WTC11 (cell line): ENCODE data around the gene BMP8B. TPM values are rescaled to one million over a fixed set of nuclear protein-coding genes. Genes with fewer than 3 reads are reported as not detected.

Experiments used
- ATAC-seq: fragments of 200-7000 bp; cut with Tn5 transposase; 2 replicates; pipeline ENCODE4 v1.10.0; 2021; ENCODE audit warnings: mild to moderate bottlenecking, moderate library complexity
- CTCF ChIA-PET: fragments of 300-600 bp; sonication (Branson Sonifier 250); formaldehyde crosslinking; loops from one replicate; lab custom pipeline; 2021; ENCODE audit warnings: antibody characterized with exemption; lab: Charles Lee
- POLR2A ChIA-PET: fragments of 350-600 bp; sonication (Branson Sonifier 250); formaldehyde crosslinking; loops from one replicate; lab custom pipeline; 2021; ENCODE audit warnings: antibody characterized with exemption; lab: Charles Lee
- DNase-seq: peaks from one replicate; pipeline ENCODE4 v3.0.0; 2021; ENCODE audit warnings: low spot score
- H3K27ac Mint-ChIP-seq: 2 replicates; pipeline ENCODE4 v1.8.0; 2021; ENCODE audit warnings: mixed read lengths
- H3K27me3 Mint-ChIP-seq: 2 replicates; pipeline ENCODE4 v1.8.0; 2021; ENCODE audit warnings: low read depth, mild to moderate bottlenecking, moderate library complexity, mixed read lengths
- H3K36me3 Mint-ChIP-seq: 2 replicates; pipeline ENCODE4 v1.8.0; 2021; ENCODE audit warnings: mixed read lengths
- H3K4me1 Mint-ChIP-seq: 2 replicates; pipeline ENCODE4 v1.8.0; 2022; ENCODE audit warnings: mixed read lengths
- H3K4me3 Mint-ChIP-seq: 2 replicates; pipeline ENCODE4 v1.8.0; 2021; ENCODE audit warnings: mild to moderate bottlenecking, moderate library complexity, mixed read lengths
- H3K9me3 Mint-ChIP-seq: 2 replicates; pipeline ENCODE4 v1.8.0; 2021; ENCODE audit warnings: mixed read lengths
- ARID4B ChIP-seq: sonication (generic); formaldehyde crosslinking; IDR thresholded peaks from 2 replicates; pipeline ENCODE4 v1.8.0; 2023; ENCODE audit warnings: missing genetic modification reagents, mild to moderate bottlenecking, borderline replicate concordance
- CBFB ChIP-seq: sonication (generic); formaldehyde crosslinking; IDR thresholded peaks from 2 replicates; pipeline ENCODE4 v1.8.1; 2022; ENCODE audit warnings: mild to moderate bottlenecking, low read depth, missing genetic modification reagents
- ETV6 ChIP-seq: sonication (generic); formaldehyde crosslinking; IDR thresholded peaks from 2 replicates; pipeline ENCODE4 v1.8.1; 2022; ENCODE audit warnings: mild to moderate bottlenecking, missing genetic modification reagents
- JAZF1 ChIP-seq: fragments of 250-450 bp; sonication (Bioruptor Pico); IDR thresholded peaks from 2 replicates; pipeline ENCODE4 v1.9.0; 2021; ENCODE audit warnings: moderate library complexity, mild to moderate bottlenecking, inconsistent platforms
- MYBL2 ChIP-seq: sonication (generic); formaldehyde crosslinking; IDR thresholded peaks from 2 replicates; pipeline ENCODE4 v1.8.1; 2023; ENCODE audit warnings: mild to moderate bottlenecking, moderate library complexity, missing genetic modification reagents
- NFE2L1 ChIP-seq: sonication (generic); formaldehyde crosslinking; IDR thresholded peaks from 2 replicates; pipeline ENCODE4 v1.8.1; 2023; ENCODE audit warnings: missing genetic modification reagents
- NFYB ChIP-seq: sonication (generic); formaldehyde crosslinking; conservative IDR thresholded peaks from 2 replicates; pipeline ENCODE4 v1.8.0; 2022; ENCODE audit warnings: low read depth, missing genetic modification reagents
- NR1H2 ChIP-seq: sonication (generic); formaldehyde crosslinking; IDR thresholded peaks from 2 replicates; pipeline ENCODE4 v1.9.0; 2021; ENCODE audit warnings: mild to moderate bottlenecking, moderate library complexity, missing genetic modification reagents
- OVOL2 ChIP-seq: fragments of 250-450 bp; sonication (Bioruptor Pico); IDR thresholded peaks from 2 replicates; pipeline ENCODE4 v1.9.0; 2021; ENCODE audit warnings: mild to moderate bottlenecking, borderline replicate concordance
- USF2 ChIP-seq: sonication (generic); formaldehyde crosslinking; IDR thresholded peaks from 2 replicates; pipeline ENCODE4 v1.8.1; 2023; ENCODE audit warnings: mild to moderate bottlenecking, missing genetic modification reagents, moderate library complexity
- ZBTB21 ChIP-seq: sonication (generic); formaldehyde crosslinking; IDR thresholded peaks from 2 replicates; pipeline ENCODE4 v1.8.1; 2023; ENCODE audit warnings: mild to moderate bottlenecking, missing genetic modification reagents, borderline replicate concordance
- ZNF263 ChIP-seq: sonication (generic); formaldehyde crosslinking; IDR thresholded peaks from 2 replicates; pipeline ENCODE4 v1.8.1; 2022; ENCODE audit warnings: low read depth, mild to moderate bottlenecking, moderate library complexity, missing genetic modification reagents
- ZNF396 ChIP-seq: fragments of 250-450 bp; sonication (Bioruptor Pico); IDR thresholded peaks from 2 replicates; pipeline ENCODE4 v1.8.0; 2021; ENCODE audit warnings: mild to moderate bottlenecking, moderate library complexity, borderline replicate concordance
- ZNF423 ChIP-seq: fragments of 250-450 bp; sonication (Bioruptor Pico); IDR thresholded peaks from 2 replicates; pipeline ENCODE4 v2.1.2; 2022; ENCODE audit warnings: mild to moderate bottlenecking, moderate library complexity
- total RNA-seq: library from RNA; stranded (reverse); gene quantifications from 3 replicates; pipeline ENCODE4 v1.2.3, GENCODE V29; 2021
- TF ChIP-seq, protein P1 (sequence below): fragments of 250-450 bp; sonication (Bioruptor Pico); conservative IDR thresholded peaks from 2 replicates; pipeline ENCODE4 v1.9.0; 2021; ENCODE audit warnings: mild to moderate bottlenecking
- TF ChIP-seq, protein P2 (sequence below): sonication (generic); formaldehyde crosslinking; IDR thresholded peaks from 2 replicates; pipeline ENCODE4 v1.8.1; 2023; ENCODE audit warnings: mild to moderate bottlenecking, moderate library complexity, missing genetic modification reagents
- TF ChIP-seq, protein P3 (sequence below): sonication (generic); formaldehyde crosslinking; conservative IDR thresholded peaks from 2 replicates; pipeline ENCODE4 v1.8.1; 2022; ENCODE audit warnings: mild to moderate bottlenecking, missing genetic modification reagents
- TF ChIP-seq, protein P4 (sequence below): sonication (generic); formaldehyde crosslinking; IDR thresholded peaks from 2 replicates; pipeline ENCODE4 v1.8.0; 2022; ENCODE audit warnings: mild to moderate bottlenecking, missing genetic modification reagents
- TF ChIP-seq, protein P5 (sequence below): fragments of 250-450 bp; sonication (Bioruptor Pico); IDR thresholded peaks from 2 replicates; pipeline ENCODE4 v2.1.2; 2022; ENCODE audit warnings: mild to moderate bottlenecking, moderate library complexity

Gene BMP8B
- total RNA-seq, 1 experiment from 2014 or later: 0.74 TPM

DNA sequence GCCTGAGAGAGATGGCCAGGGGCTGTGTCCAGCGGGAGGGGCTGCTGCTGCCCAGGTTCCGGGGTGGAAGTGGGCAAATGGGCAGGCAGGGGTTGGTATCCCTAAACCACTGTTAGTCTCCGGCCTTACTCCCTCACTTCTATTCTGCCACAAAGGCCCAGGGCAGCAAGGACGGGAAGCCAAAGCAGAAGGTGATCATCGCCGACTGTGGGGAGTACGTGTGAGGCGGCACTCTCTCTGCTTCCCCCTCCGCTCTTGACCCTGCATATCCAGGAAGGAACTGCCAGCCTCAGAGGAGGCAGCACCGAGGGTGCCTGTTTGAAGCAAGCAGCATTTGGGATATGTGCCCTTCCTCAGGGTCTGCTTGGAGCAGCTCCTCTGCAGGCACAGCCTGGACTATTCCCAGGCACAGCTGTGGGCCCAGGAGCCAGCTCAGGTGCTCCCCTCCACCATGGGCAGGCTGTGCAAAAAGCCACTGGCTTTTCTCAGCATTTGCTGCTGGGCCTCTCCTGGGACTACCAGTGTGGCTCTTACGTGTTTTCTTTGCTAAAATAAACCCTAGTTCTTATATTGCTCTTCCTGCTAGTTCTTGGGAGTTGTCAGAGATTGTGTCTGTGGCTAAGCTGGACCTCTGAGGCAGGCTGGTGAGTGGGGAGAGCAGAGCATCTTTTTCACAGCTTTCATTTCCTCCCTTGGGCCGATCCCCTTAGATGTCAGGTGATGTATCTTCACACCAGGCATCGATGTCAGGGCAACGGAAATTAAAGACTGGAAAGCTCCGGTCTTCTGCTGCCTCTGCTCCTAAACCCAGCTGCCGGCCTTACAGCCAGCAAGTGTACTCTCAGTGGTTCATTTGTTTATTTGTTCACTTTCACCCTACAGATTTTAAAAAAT, 35.3 kb downstream of the BMP8B start (continued):
- no peak for TF ChIP-seq ZNF263 (CRISPR knock-in tag)
- TF ChIP-seq, all 79 proteins: peak for 0

- no peaks in the 10 kb centered on the region for H3K9me3 Mint-ChIP-seq
- no peaks in the 10 kb centered on the region for H3K27me3 Mint-ChIP-seq
- ATAC-seq (no peak), DNase-seq (no peak)
- H3K4me3 Mint-ChIP-seq: no peak overlapping the region
- ChIA-PET CTCF (no interaction called here), POLR2A (no interaction called here)
- H3K27ac Mint-ChIP-seq: no peak overlapping the region
- peaks cover 63% of the 10 kb centered on the region for H3K36me3 Mint-ChIP-seq
- no peaks in the 10 kb centered on the region for H3K4me1 Mint-ChIP-seq
- TF ChIP-seq CBFB (CRISPR knock-in tag) (no peak), ARID4B (no peak), JAZF1 (CRISPR knock-in tag) (no peak), ETV6 (CRISPR knock-in tag) (no peak), MYBL2 (CRISPR knock-in tag) (no peak), ZNF396 (no peak), OVOL2 (CRISPR knock-in tag) (no peak), ZBTB21 (CRISPR knock-in tag) (no peak), USF2 (CRISPR knock-in tag) (no peak), NFYB (CRISPR knock-in tag) (no peak), ZNF423 (CRISPR knock-in tag) (no peak), NR1H2 (CRISPR knock-in tag) (no peak), NFE2L1 (CRISPR knock-in tag) (no peak)
- TF ChIP-seq, protein P1, sequence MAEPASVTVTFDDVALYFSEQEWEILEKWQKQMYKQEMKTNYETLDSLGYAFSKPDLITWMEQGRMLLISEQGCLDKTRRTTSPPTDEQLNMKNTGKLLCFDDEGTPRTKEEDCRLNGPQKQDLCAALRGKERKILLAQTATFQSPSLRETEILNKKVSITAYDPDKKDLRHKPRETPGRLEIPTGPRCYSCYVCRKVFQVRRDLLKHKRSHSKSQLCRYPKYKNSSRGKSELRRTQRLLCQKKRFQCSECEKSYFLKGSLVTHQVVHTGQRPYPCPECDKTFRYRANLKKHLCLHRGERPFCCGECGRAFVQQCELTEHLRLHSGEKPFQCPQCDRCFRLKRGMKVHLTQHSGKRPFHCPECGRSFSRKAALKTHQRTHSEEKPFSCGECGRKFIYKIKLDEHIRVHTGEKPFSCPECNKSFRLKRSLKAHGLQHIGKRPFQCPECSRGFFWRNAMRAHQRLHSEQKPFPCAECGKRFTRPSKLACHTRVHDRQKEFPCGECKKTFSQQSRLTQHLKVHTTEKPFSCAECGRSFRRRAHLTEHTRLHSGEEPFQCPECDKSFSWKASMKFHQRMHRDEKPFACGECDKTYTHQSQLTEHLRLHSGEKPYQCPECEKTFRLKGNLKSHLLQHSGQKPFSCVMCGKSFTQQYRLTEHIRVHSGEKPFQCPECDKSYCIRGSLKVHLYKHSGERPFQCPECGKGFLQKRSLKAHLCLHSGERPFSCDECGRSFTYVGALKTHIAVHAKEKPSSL (CRISPR knock-in tag): no peak
- TF ChIP-seq, protein P2, sequence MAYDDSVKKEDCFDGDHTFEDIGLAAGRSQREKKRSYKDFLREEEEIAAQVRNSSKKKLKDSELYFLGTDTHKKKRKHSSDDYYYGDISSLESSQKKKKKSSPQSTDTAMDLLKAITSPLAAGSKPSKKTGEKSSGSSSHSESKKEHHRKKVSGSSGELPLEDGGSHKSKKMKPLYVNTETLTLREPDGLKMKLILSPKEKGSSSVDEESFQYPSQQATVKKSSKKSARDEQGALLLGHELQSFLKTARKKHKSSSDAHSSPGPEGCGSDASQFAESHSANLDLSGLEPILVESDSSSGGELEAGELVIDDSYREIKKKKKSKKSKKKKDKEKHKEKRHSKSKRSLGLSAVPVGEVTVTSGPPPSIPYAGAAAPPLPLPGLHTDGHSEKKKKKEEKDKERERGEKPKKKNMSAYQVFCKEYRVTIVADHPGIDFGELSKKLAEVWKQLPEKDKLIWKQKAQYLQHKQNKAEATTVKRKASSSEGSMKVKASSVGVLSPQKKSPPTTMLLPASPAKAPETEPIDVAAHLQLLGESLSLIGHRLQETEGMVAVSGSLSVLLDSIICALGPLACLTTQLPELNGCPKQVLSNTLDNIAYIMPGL (CRISPR knock-in tag): no peak
- TF ChIP-seq, protein P3, sequence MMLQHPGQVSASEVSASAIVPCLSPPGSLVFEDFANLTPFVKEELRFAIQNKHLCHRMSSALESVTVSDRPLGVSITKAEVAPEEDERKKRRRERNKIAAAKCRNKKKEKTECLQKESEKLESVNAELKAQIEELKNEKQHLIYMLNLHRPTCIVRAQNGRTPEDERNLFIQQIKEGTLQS: no peak
- TF ChIP-seq, protein P4, sequence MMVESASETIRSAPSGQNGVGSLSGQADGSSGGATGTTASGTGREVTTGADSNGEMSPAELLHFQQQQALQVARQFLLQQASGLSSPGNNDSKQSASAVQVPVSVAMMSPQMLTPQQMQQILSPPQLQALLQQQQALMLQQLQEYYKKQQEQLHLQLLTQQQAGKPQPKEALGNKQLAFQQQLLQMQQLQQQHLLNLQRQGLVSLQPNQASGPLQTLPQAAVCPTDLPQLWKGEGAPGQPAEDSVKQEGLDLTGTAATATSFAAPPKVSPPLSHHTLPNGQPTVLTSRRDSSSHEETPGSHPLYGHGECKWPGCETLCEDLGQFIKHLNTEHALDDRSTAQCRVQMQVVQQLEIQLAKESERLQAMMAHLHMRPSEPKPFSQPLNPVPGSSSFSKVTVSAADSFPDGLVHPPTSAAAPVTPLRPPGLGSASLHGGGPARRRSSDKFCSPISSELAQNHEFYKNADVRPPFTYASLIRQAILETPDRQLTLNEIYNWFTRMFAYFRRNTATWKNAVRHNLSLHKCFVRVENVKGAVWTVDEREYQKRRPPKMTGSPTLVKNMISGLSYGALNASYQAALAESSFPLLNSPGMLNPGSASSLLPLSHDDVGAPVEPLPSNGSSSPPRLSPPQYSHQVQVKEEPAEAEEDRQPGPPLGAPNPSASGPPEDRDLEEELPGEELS (CRISPR knock-in tag): no peak
- TF ChIP-seq, protein P5, sequence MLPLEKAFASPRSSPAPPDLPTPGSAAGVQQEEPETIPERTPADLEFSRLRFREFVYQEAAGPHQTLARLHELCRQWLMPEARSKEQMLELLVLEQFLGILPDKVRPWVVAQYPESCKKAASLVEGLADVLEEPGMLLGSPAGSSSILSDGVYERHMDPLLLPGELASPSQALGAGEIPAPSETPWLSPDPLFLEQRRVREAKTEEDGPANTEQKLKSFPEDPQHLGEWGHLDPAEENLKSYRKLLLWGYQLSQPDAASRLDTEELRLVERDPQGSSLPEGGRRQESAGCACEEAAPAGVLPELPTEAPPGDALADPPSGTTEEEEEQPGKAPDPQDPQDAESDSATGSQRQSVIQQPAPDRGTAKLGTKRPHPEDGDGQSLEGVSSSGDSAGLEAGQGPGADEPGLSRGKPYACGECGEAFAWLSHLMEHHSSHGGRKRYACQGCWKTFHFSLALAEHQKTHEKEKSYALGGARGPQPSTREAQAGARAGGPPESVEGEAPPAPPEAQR (CRISPR knock-in tag): no peak
Measured at GRCh38 chr1:39752703-39753102, 36.0 kb downstream of the BMP8B start.
